Breast epithelium (tissue), 3 donors: ENCODE measurements around the gene GATM.

Source experiments
- CTCF ChIP-seq, 3 donors: fragments of 450-650 bp; IDR thresholded peaks; one replicate each; pipeline ENCODE4 v1.5.1; 2016 to 2017; ENCODE audit warnings: antibody characterized with exemption in 3 of 3, mild to moderate bottlenecking in 3 of 3, moderate library complexity in 3 of 3
- POLR2A ChIP-seq: fragments of 450-650 bp; IDR thresholded peaks from one replicate; pipeline ENCODE4 v1.6.1; 2016; ENCODE audit warnings: antibody characterized with exemption, mild to moderate bottlenecking, moderate library complexity

GRCh38 chr15:45401665-45402161 lies 23.4 kb upstream of the GATM start:
- TF ChIP-seq POLR2A (no peak), CTCF (IDR thresholded peaks at IDR 0.05) (no peak)
